GM21367 (cell line): Measurements from ENCODE around the gene ACSS2.

Source experiments
- ATAC-seq: cut with Tn5 transposase; IDR thresholded peaks from one replicate; pipeline ENCODE4 v1.9.1; 2021; ENCODE audit not compliant: unreplicated experiment

ACSS2 gene

DNA sequence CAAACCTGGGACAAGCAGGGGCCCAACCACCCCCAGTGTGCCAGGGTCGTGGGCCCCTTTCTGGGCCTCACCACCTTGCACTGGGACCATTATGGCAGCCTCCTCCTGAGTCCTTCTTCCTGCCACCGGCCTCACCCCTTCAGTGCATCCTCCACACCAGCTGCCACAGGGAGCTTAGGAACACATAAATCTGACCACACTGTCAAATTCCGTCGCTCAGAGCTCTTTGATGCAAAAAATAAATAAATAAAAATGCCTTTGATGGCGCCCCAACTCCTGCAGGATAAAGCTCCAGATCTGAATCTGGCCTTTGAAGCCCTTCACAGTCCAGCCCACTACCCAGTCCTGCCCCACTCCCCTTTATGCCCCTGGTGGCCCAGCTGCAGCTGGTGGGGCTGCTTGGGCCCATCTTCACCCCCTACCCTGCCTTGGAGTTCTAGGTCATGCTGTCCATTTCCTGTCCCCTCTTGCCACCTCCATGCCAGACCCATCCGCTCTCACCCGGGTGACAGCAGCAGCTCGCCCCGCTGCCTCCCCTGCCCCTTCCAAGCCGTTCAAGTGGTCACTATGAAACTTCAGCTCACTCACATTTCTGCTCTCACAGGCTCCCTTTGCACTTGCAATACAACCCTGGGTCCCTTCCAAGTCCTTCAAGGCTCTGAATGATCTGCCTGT is 95.3 kb downstream of the ACSS2 start:
- no peak for ATAC-seq

DNA sequence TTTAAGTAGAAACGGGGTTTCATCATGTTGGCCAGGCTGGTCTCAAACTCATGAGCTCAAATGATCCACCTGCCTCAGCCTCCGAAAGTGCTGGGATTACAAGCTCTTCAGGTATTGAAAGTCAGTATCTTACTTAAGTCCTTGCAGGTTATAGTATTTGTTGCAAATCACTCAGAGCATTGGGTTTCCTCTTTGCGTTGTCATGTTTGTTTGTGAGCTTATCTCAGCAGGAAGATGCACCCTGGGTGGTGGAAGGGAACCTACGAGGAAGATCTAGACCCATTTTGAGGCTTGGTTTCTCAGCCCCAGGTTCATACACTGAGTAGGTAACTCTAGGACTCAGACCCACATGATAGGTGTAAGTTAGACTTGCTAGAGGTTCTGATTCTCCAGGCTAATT is 97.8 kb downstream of the ACSS2 start:
- ATAC-seq, result no peak

DNA sequence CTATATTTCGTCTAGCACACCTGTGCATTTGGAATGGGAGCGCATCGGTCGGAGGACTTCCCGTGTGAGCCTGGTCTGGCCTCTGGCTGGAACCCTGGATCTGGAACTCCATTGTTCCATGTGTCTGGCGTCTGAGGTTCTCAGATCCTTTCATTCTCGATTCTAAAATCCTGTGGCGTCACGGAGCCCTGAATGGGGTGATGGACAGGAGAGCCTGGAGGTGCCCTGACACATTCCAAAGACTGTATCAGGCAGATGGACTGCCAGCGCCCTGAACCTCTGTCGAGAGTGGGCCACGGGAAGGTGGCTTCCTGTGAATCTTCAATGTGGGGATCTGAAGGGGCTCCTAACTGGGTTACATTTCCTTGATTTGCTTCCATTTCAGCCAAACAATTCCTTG is 99.9 kb downstream of the ACSS2 start:
- ATAC-seq, result no peak
